A204.1 (cell line): Measurements from ENCODE around the gene RAB8B.

Experiments used
- FAIRE-seq: peaks from 2 replicates; lab custom pipeline; 2012; peaks lifted over from hg19 to GRCh38; lab: Jason Lieb, UNC

Gene RAB8B

DNA sequence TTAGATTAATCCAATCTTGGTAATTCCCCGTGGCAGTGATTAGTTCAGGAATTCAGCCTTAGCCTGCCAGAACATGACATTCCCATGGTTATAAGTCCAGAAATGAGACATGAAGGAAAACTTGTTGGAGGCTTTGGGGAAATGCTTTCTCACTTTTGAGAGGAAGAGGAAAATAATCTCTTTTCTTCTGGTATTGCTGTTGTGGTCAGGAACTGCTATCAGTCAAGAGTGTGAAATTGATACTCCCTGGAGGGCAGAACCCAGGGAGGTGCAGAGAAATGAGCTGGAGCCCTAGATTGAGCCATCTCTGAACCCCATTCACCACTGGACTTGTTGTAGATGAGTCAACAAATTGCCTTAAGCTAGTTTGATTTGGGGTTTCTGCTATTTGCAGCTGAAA, 49.4 kb downstream of the RAB8B start:
- no peak for FAIRE-seq

DNA sequence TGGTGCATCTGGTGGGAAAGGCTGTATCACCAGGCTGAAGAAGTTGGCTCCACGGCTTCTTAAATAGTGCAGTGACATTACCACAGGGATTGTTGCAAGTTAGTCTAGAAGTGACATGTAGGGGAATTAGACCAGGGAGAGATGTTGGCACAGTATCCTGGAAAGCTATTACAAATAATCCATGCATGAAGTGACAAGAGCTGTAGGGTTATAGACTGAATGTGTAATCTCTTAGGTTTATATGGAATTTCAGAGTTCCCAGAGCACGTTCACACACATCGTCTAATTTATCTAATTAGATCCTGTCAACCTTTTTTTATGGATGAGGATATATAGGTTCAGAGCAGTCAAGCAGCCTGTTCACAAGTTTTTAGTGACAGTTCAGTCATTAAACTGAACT, 50.7 kb downstream of the RAB8B start:
- FAIRE-seq, result no peak

DNA sequence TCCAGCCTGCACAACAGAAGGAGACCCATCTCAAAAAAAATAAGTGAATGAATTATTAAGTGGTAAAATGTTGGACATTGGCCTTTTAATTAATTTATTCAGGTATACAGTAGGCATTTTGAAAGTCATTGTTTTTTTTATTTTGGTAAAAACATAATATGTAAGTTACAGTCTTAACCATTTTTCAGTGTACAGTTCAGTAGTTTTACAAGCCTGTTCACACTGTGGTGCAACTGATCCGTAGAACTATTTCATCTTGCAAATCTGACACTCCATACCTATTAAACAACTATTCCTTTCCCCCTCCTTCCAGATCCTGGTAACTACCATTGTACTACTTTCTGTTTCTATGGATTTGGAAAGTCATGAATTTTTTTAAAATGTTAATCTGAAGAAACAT, 51.9 kb downstream of the RAB8B start:
- FAIRE-seq, result no peak

- no peak for FAIRE-seq
Observed at GRCh38 chr15:63243101-63243500, 53.7 kb downstream of the RAB8B start.

DNA sequence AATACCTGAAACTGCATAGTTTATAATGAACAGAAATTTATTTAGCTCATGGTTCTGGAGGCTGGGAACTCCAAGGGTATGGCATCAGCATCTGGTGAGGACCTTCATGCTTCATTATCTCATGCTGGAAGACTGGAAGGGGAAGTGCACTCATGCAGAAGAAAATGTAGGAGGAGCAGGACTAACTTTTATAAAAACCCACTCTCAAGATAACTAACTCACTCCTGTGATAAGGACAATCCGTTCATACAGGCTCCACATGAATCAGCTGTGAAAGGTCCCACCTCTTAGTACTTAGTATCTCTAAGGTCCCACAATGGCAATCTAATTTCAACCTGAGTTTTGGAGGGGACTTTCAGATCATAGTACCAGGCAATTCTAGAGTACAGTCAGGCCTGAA, 54.4 kb downstream of the RAB8B start:
- no peak for FAIRE-seq

DNA sequence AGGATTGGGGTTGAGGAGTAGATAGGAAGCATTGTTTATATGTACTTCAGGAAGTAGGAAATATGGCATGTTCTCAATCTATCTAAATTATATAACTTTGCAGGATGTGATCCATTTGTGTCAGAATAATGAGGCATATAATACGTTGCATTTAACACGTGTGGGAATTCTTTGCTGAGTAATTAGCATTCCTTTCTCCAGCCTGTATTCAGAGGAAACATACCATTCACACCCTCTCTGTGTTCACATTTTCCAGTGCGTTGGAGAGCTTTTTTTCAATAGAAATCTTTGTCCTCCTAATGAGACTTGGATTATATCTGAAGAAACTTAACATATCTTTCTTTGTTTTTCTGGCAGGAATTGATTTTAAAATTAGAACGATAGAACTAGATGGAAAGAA, 55.0 kb downstream of the RAB8B start:
- no peak for FAIRE-seq

- no peak for FAIRE-seq
Observed at GRCh38 chr15:63244976-63245645, 55.7 kb downstream of the RAB8B start.

DNA sequence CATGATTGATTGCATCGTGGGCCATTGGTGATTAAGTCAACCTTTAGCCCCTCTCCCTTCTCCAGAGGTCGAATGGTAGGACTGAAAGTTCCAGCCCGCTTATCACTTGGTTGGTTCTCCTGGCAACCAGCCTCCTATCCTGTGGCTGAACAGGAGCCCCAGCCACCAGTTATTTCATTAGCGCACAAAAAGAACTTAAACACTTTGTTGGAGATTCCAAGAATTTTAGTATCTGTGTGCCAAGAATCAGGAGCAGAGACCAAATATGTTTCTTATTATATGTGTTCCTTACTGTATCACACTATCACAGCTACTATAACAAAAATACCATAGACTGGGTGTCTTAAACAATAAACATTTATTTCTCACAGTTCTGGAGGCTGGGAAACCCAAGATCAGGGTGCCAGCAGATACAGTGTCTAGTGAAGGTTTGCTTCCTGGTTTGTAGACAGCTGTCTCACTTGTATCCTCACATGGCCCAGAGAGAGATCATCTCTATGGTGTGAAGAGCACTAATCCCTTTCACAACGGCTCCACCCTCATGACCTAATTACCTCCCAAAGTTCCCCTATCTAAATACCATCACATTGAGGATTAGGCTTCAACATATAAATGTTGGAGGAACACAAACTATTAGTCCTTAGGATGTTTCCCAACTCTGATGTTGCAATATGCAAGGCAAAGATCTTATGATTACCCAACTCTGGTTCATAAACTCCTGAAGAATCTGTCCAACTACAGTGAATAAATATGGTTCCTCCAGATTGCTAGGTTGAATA, 57.5 kb downstream of the RAB8B start:
- FAIRE-seq, result no peak

DNA sequence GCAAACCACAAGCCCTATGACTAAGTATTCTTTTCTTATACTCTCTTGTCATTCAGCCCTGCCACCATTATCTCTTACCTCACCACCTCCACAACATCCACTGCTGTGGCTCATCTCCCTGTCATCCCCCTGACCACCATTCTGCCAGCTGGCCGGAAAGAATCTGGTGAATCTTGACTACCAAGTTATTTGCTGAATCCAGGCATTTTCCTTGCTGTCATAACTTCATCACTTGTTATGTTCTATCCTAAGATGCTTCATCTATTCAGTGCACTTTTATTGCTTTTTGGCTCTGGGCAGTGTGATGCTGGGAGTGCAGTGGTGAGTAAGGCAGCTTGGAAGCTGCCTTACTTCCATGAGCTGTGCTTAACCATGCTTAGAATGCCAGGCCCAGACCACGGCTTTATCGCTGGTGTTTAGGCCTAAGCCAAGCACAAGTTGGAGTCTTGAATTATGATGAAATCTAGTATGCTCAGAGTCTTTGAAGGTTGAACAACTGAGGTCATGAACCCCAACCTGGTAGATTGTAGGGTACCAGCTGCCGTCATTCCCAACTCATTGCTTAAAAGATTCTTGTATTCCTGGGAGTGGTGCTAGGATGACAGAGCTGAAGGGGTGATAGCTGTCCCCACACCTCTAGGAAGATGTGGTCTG, 61.0 kb downstream of the RAB8B start:
- FAIRE-seq, result no peak

DNA sequence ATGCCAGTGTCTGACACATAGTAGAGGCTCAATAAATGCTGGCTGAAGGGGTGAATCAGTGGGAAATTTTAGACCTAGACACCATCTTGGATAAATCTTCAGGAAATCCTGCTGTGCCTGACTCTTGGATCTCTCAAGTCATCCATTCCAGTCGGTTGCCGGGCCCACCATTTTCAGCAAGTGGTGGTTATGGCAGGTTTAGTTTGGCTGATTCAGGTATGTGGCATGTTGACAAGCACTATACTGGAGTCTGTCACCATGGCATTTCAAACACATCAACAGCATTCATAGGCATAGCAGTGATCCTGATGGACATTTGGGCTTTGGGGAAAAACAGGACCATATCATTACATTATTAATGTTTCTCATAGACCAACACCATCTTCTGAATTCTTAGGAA, 62.3 kb downstream of the RAB8B start:
- FAIRE-seq, result no peak

GRCh38 chr15:63252292-63252691, 62.9 kb downstream of the RAB8B start:
- no peak for FAIRE-seq

GRCh38 chr15:63254991-63255390, 65.6 kb downstream of the RAB8B start:
- no peak for FAIRE-seq

DNA sequence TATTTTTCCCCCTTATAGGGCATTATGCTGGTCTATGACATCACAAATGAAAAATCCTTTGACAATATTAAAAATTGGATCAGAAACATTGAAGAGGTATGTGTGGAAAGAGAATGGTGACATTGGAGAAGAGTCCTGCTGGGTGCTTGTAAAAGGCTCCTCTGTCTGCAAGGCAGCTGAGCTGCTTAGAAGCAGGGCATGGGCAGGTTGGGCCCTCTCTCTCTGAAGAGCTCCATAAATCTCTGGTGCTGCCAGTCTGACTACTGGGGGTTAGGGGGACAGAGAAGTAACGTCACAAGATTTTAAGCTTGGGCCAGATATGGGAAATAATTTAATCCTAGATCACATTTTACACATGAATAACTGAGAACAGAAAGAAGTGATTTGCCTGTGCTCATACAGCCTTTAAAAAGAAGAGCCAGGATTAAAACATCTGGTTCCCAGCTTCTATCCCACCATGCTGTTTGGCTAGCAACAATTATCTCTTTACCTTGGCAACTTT, 66.1 kb downstream of the RAB8B start:
- no peak for FAIRE-seq

DNA sequence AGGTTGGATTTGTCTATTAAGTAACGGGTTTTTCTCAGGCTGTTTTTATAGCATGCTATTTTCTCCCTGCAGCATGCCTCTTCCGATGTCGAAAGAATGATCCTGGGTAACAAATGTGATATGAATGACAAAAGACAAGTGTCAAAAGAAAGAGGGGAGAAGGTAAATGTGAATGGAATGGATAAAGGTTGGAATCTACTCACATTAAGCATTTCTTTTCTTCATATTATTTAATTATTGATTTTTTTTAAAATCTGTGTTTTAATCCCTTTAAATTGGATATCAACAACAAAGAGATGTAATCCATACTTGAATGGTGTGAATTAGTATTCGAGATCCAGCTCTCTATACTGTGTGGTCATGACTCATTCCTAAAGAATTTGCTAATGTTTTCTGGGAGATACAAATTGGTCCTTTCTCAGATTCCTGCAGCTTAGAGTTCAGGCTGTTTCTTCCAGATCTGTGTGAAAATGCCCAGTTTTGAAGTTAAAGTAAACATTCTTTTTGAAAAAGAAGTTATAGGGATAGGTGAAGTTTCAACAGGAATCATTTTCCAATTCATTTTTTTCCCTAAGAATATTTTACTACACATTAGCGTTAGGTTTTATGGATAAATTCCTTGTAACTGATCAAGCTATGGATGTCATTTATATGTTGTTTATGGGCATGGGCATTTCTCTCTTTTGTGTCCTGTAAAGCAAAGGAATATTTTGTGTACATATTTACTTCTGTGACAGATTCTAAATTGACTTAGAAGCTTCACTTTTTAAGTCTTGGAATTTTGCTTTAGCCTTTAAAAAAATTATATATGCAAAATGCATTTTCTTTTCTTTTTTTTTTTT, 67.2 kb downstream of the RAB8B start:
- FAIRE-seq, result no peak

DNA sequence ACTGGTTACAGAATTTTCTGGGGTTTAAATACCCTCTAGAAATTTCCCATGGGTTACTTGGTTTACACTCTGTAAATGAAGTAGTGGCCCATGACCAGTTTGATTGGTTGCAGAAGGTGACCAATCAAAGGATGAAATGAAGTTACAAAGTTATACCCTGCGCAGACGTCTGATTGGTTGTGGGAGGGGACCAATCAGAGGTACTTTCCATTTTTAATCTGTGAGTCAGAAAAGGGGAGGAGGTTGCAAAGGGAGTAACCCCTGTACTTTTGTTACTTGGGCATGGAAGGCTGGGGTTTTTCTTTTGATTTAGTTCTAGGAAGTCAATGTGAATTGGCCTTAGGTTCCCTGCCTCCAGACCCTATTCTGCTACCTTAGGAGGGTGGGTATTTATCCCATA, 69.3 kb downstream of the RAB8B start:
- no peak for FAIRE-seq

GRCh38 chr15:63260791-63261190, 71.4 kb downstream of the RAB8B start:
- no peak for FAIRE-seq

- FAIRE-seq, result no peak
Observed at GRCh38 chr15:63261311-63261710, 71.9 kb downstream of the RAB8B start.

GRCh38 chr15:63263519-63263918, 74.1 kb downstream of the RAB8B start:
- no peak for FAIRE-seq

DNA sequence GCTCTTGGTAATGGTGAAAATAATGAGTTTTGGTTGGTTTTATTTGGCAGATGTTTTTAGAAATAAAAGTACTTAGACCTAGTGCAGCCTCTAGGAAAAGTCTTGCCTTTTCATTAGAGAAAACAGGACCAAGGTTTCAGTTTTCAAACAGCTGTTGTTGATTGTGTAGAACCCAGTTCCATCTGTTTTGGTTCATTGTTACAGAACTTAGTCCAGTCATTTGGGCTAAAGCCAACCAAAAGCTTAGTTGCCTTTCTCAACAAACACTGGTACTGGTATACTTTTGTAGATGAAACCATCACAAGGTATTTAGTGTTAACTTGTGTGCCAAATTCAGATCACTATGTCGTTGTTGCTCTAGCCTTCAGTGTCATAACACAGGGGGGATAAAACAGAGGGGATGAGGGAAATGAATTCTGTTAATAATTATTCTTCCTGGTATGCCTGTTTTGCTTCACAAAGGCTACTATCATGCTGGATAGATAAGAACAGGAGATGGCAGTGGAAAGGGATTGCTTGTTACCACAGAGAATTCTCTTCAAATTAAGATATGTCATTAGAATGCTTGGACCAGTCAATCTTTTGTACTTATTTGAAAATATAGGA, 75.4 kb downstream of the RAB8B start:
- no peak for FAIRE-seq

DNA sequence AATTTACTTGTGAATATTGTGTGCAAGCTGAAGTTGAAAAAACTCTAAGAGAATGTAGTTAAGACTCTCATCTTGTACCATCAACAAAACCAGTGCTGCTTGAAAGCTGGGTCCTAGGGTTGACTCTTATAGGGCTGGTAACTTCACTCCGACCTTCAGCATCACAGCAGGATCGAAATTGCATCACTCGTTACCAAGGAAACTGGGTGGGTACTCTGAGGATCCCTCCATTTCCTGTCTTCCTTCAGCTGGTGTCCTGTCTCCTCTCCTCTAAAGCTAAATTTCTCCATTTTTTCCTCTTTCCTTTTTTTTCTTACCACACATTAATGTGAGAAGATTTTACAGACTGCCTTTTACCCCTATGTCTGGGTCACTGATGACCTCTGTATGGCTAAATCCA, 85.0 kb downstream of the RAB8B start:
- no peak for FAIRE-seq

- FAIRE-seq, result no peak
Observed at GRCh38 chr15:63276342-63277037, 87.1 kb downstream of the RAB8B start.
